OCI-LY1 (cell line): ENCODE measurements around the gene FAM200C.

ENCODE experiments used
- H2AFZ ChIP-seq: fragments of 200-600 bp; sonication (generic), shearing (Covaris generic); 2 replicates; pipeline ENCODE4 v1.6.0; 2014; ENCODE audit warnings: antibody characterized with exemption, mild to moderate bottlenecking, low read length
- H3F3A ChIP-seq: fragments of 200-600 bp; sonication (generic), shearing (Covaris generic); 2 replicates; pipeline ENCODE4 v1.6.0; 2014; ENCODE audit warnings: mild to moderate bottlenecking, antibody characterized with exemption, low read length, moderate library complexity; ENCODE audit not compliant: insufficient read depth
- H3K27ac ChIP-seq: fragments of 200-600 bp; sonication (generic); 2 replicates; pipeline ENCODE4 v1.5.1; 2014; ENCODE audit warnings: low read length, mixed run types, mild to moderate bottlenecking, low read depth; ENCODE audit not compliant: poor library complexity, severe bottlenecking
- H3K27me3 ChIP-seq: fragments of 200-600 bp; sonication (generic); 2 replicates; pipeline ENCODE4 v1.6.0; 2014; ENCODE audit warnings: antibody characterized with exemption, mild to moderate bottlenecking, low read length, moderate library complexity; ENCODE audit not compliant: insufficient read depth
- H3K36me3 ChIP-seq: fragments of 200-600 bp; sonication (generic); 2 replicates; pipeline ENCODE4 v1.6.1; 2014; ENCODE audit warnings: mild to moderate bottlenecking, antibody characterized with exemption, low read length, moderate library complexity, mixed read lengths; ENCODE audit not compliant: insufficient read depth
- H3K4me1 ChIP-seq: fragments of 200-600 bp; sonication (generic); 2 replicates; pipeline ENCODE4 v1.5.1; 2014; ENCODE audit warnings: mild to moderate bottlenecking, low read length, moderate library complexity; ENCODE audit not compliant: insufficient read depth, severe bottlenecking
- H3K4me2 ChIP-seq: fragments of 200-600 bp; sonication (generic), shearing (Covaris generic); 2 replicates; pipeline ENCODE4 v1.6.1; 2014; ENCODE audit warnings: low read length
- H3K4me3 ChIP-seq: fragments of 200-600 bp; sonication (generic); 2 replicates; pipeline ENCODE4 v1.5.1; 2014; ENCODE audit warnings: low read length, low read depth, mild to moderate bottlenecking, mixed read lengths; ENCODE audit not compliant: poor library complexity, severe bottlenecking
- H3K79me2 ChIP-seq: fragments of 200-600 bp; shearing (Covaris generic); 2 replicates; pipeline ENCODE4 v1.6.1; 2016; ENCODE audit warnings: mixed run types, low read length, mixed read lengths; ENCODE audit not compliant: insufficient read depth
- H3K9ac ChIP-seq: fragments of 200-600 bp; sonication (generic), shearing (Covaris generic); 2 replicates; pipeline ENCODE4 v1.6.1; 2014; ENCODE audit warnings: mild to moderate bottlenecking, low read length, mixed read lengths
- H3K9me2 ChIP-seq: fragments of 200-600 bp; sonication (generic), shearing (Covaris generic); 2 replicates; pipeline ENCODE4 v1.6.1; 2014; ENCODE audit warnings: low read depth, mild to moderate bottlenecking, low read length, mixed read lengths
- H3K9me3 ChIP-seq: fragments of 200-600 bp; shearing (Covaris generic); 2 replicates; pipeline ENCODE4 v1.6.1; 2014; ENCODE audit warnings: low read length, mixed read lengths
- H4K20me1 ChIP-seq: fragments of 200-600 bp; sonication (generic), shearing (Covaris generic); 2 replicates; pipeline ENCODE4 v1.6.0; 2016; ENCODE audit warnings: mild to moderate bottlenecking, low read length; ENCODE audit not compliant: insufficient read depth
- EZH2 ChIP-seq: fragments of 200-600 bp; sonication (generic), shearing (Covaris generic); IDR thresholded peaks from 2 replicates; pipeline ENCODE4 v1.8.0; 2017; ENCODE audit warnings: borderline replicate concordance, mixed run types, mild to moderate bottlenecking, antibody characterized with exemption, low read length, moderate library complexity, mixed read lengths
- TF ChIP-seq, protein P1 (sequence below): fragments of 200-600 bp; sonication (generic), shearing (Covaris generic); IDR thresholded peaks from 2 replicates; pipeline ENCODE4 v1.5.1; 2017; ENCODE audit warnings: mild to moderate bottlenecking, antibody characterized with exemption, low read length, moderate library complexity, mixed read lengths

Gene FAM200C

GRCh38 chr5:160377651-160378050 is 22.2 kb downstream of the FAM200C start:
- Histone ChIP-seq H3K27me3 (no peaks in the 10 kb centered on the region), H3F3A (no peaks in the 10 kb centered on the region), H3K27ac (no peak overlapping the region), H2AFZ (no peak overlapping the region), H3K4me2 (no peak overlapping the region), H3K9me3 (no peaks in the 10 kb centered on the region), H3K4me3 (no peak overlapping the region), H3K4me1 (no peaks in the 10 kb centered on the region), H4K20me1 (no peaks in the 10 kb centered on the region), H3K9me2 (no peaks in the 10 kb centered on the region), H3K36me3 (no peaks in the 10 kb centered on the region), H3K9ac (no peak overlapping the region), H3K79me2 (no peaks in the 10 kb centered on the region)
- TF ChIP-seq, protein P1, sequence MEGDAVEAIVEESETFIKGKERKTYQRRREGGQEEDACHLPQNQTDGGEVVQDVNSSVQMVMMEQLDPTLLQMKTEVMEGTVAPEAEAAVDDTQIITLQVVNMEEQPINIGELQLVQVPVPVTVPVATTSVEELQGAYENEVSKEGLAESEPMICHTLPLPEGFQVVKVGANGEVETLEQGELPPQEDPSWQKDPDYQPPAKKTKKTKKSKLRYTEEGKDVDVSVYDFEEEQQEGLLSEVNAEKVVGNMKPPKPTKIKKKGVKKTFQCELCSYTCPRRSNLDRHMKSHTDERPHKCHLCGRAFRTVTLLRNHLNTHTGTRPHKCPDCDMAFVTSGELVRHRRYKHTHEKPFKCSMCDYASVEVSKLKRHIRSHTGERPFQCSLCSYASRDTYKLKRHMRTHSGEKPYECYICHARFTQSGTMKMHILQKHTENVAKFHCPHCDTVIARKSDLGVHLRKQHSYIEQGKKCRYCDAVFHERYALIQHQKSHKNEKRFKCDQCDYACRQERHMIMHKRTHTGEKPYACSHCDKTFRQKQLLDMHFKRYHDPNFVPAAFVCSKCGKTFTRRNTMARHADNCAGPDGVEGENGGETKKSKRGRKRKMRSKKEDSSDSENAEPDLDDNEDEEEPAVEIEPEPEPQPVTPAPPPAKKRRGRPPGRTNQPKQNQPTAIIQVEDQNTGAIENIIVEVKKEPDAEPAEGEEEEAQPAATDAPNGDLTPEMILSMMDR = no peak
- TF ChIP-seq EZH2 = no peak

DNA sequence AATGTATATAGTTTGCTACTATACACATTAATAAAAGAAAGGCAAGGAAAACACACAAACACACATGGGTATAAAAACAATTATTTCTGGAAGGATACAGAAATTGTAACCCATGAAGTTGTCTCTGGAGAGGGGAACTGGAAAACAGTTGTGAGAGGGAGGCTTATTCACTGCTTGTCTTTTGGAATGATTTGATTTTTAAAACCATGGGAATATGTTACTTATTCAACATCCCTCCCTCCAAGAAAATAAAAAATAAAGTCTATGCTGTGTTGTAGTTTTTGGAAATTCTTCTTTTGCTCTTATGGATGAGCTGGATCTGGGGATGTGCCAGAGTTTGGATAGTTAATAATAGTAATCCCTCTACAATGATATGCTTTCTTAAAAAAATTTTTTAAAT is 23.4 kb downstream of the FAM200C start:
- Histone ChIP-seq H3K9me2 (no peaks in the 10 kb centered on the region), H3K9me3 (no peaks in the 10 kb centered on the region), H3K79me2 (no peaks in the 10 kb centered on the region), H3K4me2 (no peak overlapping the region), H3F3A (no peaks in the 10 kb centered on the region), H3K4me3 (no peak overlapping the region), H3K27me3 (no peaks in the 10 kb centered on the region), H3K27ac (no peak overlapping the region), H3K4me1 (no peaks in the 10 kb centered on the region), H3K36me3 (no peaks in the 10 kb centered on the region), H2AFZ (no peak overlapping the region), H4K20me1 (no peaks in the 10 kb centered on the region), H3K9ac (no peak overlapping the region)
- TF ChIP-seq, protein P1 = no peak
- no peak for TF ChIP-seq EZH2

GRCh38 chr5:160375701-160376100 is 24.2 kb downstream of the FAM200C start:
- no peak overlapping the region for H3K4me2 ChIP-seq
- H3K27me3 ChIP-seq = no peaks in the 10 kb centered on the region
- H2AFZ ChIP-seq = no peak overlapping the region
- TF ChIP-seq, protein P1 = no peak
- TF ChIP-seq EZH2 = no peak
- no peaks in the 10 kb centered on the region for H3K9me2 ChIP-seq
- H3F3A ChIP-seq = no peaks in the 10 kb centered on the region
- H3K4me1 ChIP-seq = no peaks in the 10 kb centered on the region
- H3K4me3 ChIP-seq = no peak overlapping the region
- no peaks in the 10 kb centered on the region for H3K9me3 ChIP-seq
- H3K9ac ChIP-seq = no peak overlapping the region
- no peaks in the 10 kb centered on the region for H3K79me2 ChIP-seq
- H3K36me3 ChIP-seq = no peaks in the 10 kb centered on the region
- no peak overlapping the region for H3K27ac ChIP-seq
- no peaks in the 10 kb centered on the region for H4K20me1 ChIP-seq
